Thoracic aorta (tissue), 2 donors: ENCODE measurements around the gene XDH. TPM values are rescaled to one million over a fixed set of nuclear protein-coding genes. Genes with fewer than 3 reads are reported as not detected.

Source experiments
- ATAC-seq: fragments of 150-250 bp; one replicate; pipeline ENCODE4 v1.8.0; 2017; ENCODE audit warnings: low read depth; ENCODE audit not compliant: insufficient number of reproducible peaks, low FRiP score
- DNase-seq: peaks from one replicate; pipeline ENCODE4 v3.0.0-alpha.2; 2020; ENCODE audit warnings: low spot score
- H3K27ac ChIP-seq, 2 donors: fragments of 200-600 bp; sonication (generic); 1 replicate in 1 of 2; 2 replicates in 1 of 2; pipeline ENCODE4 v1.5.1; 2016; ENCODE audit warnings: mild to moderate bottlenecking in 2 of 2, moderate library complexity in 2 of 2
- H3K27me3 ChIP-seq: fragments of 200-600 bp; sonication (generic); replicated peaks from 2 replicates; pipeline ENCODE4 v1.6.0; 2016; ENCODE audit warnings: mild to moderate bottlenecking; ENCODE audit not compliant: insufficient read depth
- H3K36me3 ChIP-seq: fragments of 200-600 bp; sonication (generic); one replicate; pipeline ENCODE4 v1.5.1; 2016
- H3K4me1 ChIP-seq, 2 donors: fragments of 200-600 bp; sonication (generic); 1 replicate in 1 of 2; 2 replicates in 1 of 2; pipeline versions ENCODE4 v1.5.1 to v1.6.0; 2016; ENCODE audit warnings: low read depth in 2 of 2, mild to moderate bottlenecking in 1 of 2; ENCODE audit not compliant: control insufficient read depth in 1 of 2
- H3K4me3 ChIP-seq: fragments of 200-600 bp; sonication (generic); 2 replicates; pipeline ENCODE4 v1.5.1; 2016; ENCODE audit warnings: mild to moderate bottlenecking
- H3K9me3 ChIP-seq: fragments of 200-600 bp; sonication (generic); 2 replicates; pipeline ENCODE4 v1.5.1; 2016
- CTCF ChIP-seq: fragments of 200-600 bp; sonication (generic); IDR thresholded peaks from one replicate; pipeline ENCODE4 v1.5.1; 2019; ENCODE audit warnings: antibody characterized with exemption
- total RNA-seq, 2 donors: library from RNA; depleted of rRNA; stranded (reverse); fragments of >200 nt; gene quantifications; one replicate each; pipeline versions ENCODE4 v1.1.0 to v1.2.3, GENCODE V29; 2016

XDH gene
- total RNA-seq, 2 donors from 2014 or later: not detected

GRCh38 chr2:31365348-31365747, 49.2 kb downstream of the XDH start:
- no peak for TF ChIP-seq CTCF
- DNase-seq (no peak), ATAC-seq (no peak)
- no peaks in the 10 kb centered on the region for H3K4me1 ChIP-seq
- no peak overlapping the region for H3K27ac ChIP-seq
- no peak overlapping the region for H3K4me3 ChIP-seq
- no peaks in the 10 kb centered on the region for H3K27me3 ChIP-seq
- no peaks in the 10 kb centered on the region for H3K9me3 ChIP-seq
- no peaks in the 10 kb centered on the region for H3K36me3 ChIP-seq

GRCh38 chr2:31363956-31364750, 50.4 kb downstream of the XDH start:
- Histone ChIP-seq H3K36me3 (no peaks in the 10 kb centered on the region), H3K9me3 (no peaks in the 10 kb centered on the region), H3K4me3 (no peak overlapping the region), H3K27me3 (no peaks in the 10 kb centered on the region), H3K27ac (no peak overlapping the region), H3K4me1 (no peaks in the 10 kb centered on the region)
- DNase-seq (no peak), ATAC-seq (no peak)
- TF ChIP-seq CTCF: no peak

- DNase-seq (no peak), ATAC-seq (no peak)
- no peak for TF ChIP-seq CTCF
Observed at GRCh38 chr2:31362581-31362980, 52.0 kb downstream of the XDH start.

GRCh38 chr2:31359229-31359628, 55.3 kb downstream of the XDH start:
- Histone ChIP-seq H3K4me1 (no peaks in the 10 kb centered on the region), H3K9me3 (no peaks in the 10 kb centered on the region), H3K27me3 (no peaks in the 10 kb centered on the region), H3K4me3 (no peak overlapping the region), H3K27ac (no peak overlapping the region), H3K36me3 (no peaks in the 10 kb centered on the region)
- ATAC-seq: no peak
- TF ChIP-seq CTCF: no peak
- DNase-seq: no peak

More at GRCh38 chr2:31362581-31362980, 52.0 kb downstream of the XDH start:
- no peaks in the 10 kb centered on the region for H3K36me3 ChIP-seq
- H3K4me3 ChIP-seq: no peak overlapping the region
- no peaks in the 10 kb centered on the region for H3K27me3 ChIP-seq
- no peaks in the 10 kb centered on the region for H3K9me3 ChIP-seq
- H3K4me1 ChIP-seq: no peaks in the 10 kb centered on the region
- no peak overlapping the region for H3K27ac ChIP-seq

- no peaks in the 10 kb centered on the region for H3K36me3 ChIP-seq
- no peak overlapping the region for H3K4me3 ChIP-seq
- TF ChIP-seq CTCF: no peak
- H3K9me3 ChIP-seq: no peaks in the 10 kb centered on the region
- H3K27me3 ChIP-seq: no peaks in the 10 kb centered on the region
- ATAC-seq (no peak), DNase-seq (no peak)
- H3K4me1 ChIP-seq: no peaks in the 10 kb centered on the region
- no peak overlapping the region for H3K27ac ChIP-seq
Observed at GRCh38 chr2:31354837-31355236, 59.7 kb downstream of the XDH start.
